ENCODE data around the gene ARHGAP44. TPM values are rescaled to one million over a fixed set of nuclear protein-coding genes. Genes with fewer than 3 reads are reported as not detected.

Gene ARHGAP44
- polyA plus RNA-seq, 1 donor from 2014 or later, result 5.9 TPM

- no peak overlapping the region for H2AFZ ChIP-seq (ENCODE audit: low read depth, low read length)
- H3K36me3 ChIP-seq (ENCODE audit: insufficient read depth, low read length), result no peaks in the 10 kb centered on the region
- H4K20me1 ChIP-seq (ENCODE audit: insufficient read depth), result no peaks in the 10 kb centered on the region
- no peak overlapping the region for H3K4me3 ChIP-seq (ENCODE audit: low read length)
- H3K9me3 ChIP-seq (ENCODE audit: low read length), result no peaks in the 10 kb centered on the region
- no peak overlapping the region for H3K9ac ChIP-seq (ENCODE audit: low read length)
- no peaks in the 10 kb centered on the region for H3F3A ChIP-seq (ENCODE audit: insufficient read depth, low read length, poor library complexity, severe bottlenecking)
- H3K79me2 ChIP-seq (replicated peaks; ENCODE audit: insufficient read depth, low read length), result no peaks in the 10 kb centered on the region
- H3K27me3 ChIP-seq (ENCODE audit: insufficient read depth, low read depth, low read length), result no peaks in the 10 kb centered on the region
- H3K4me2 ChIP-seq (ENCODE audit: low read length), result no peak overlapping the region
- no peak overlapping the region for H3K27ac ChIP-seq (ENCODE audit: low read length)
- H3K9me2 ChIP-seq (ENCODE audit: insufficient read depth, low read length), result no peaks in the 10 kb centered on the region
- TF ChIP-seq POLR2AphosphoS5 (IDR thresholded peaks at IDR 0.05) (no peak), TAF1 (IDR thresholded peaks at IDR 0.05; ENCODE audit: low read depth) (no peak), RAD21 (conservative IDR thresholded peaks at IDR 0.05) (no peak), SMC3 (conservative IDR thresholded peaks at IDR 0.05; ENCODE audit: poor library complexity) (no peak), EZH2 (IDR thresholded peaks at IDR 0.05; ENCODE audit: borderline replicate concordance, insufficient read depth, low read length, poor library complexity, severe bottlenecking) (no peak), EP300 (conservative IDR thresholded peaks at IDR 0.05; ENCODE audit: poor library complexity, severe bottlenecking) (no peak), CTCF (IDR thresholded peaks at IDR 0.05; ENCODE audit: poor library complexity, severe bottlenecking) (no peak)
- TF ChIP-seq, protein P1, sequence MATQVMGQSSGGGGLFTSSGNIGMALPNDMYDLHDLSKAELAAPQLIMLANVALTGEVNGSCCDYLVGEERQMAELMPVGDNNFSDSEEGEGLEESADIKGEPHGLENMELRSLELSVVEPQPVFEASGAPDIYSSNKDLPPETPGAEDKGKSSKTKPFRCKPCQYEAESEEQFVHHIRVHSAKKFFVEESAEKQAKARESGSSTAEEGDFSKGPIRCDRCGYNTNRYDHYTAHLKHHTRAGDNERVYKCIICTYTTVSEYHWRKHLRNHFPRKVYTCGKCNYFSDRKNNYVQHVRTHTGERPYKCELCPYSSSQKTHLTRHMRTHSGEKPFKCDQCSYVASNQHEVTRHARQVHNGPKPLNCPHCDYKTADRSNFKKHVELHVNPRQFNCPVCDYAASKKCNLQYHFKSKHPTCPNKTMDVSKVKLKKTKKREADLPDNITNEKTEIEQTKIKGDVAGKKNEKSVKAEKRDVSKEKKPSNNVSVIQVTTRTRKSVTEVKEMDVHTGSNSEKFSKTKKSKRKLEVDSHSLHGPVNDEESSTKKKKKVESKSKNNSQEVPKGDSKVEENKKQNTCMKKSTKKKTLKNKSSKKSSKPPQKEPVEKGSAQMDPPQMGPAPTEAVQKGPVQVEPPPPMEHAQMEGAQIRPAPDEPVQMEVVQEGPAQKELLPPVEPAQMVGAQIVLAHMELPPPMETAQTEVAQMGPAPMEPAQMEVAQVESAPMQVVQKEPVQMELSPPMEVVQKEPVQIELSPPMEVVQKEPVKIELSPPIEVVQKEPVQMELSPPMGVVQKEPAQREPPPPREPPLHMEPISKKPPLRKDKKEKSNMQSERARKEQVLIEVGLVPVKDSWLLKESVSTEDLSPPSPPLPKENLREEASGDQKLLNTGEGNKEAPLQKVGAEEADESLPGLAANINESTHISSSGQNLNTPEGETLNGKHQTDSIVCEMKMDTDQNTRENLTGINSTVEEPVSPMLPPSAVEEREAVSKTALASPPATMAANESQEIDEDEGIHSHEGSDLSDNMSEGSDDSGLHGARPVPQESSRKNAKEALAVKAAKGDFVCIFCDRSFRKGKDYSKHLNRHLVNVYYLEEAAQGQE (IDR thresholded peaks at IDR 0.05; ENCODE audit: borderline replicate concordance), result no peak
Observed at GRCh38 chr17:12821376-12821940, 32.2 kb downstream of the ARHGAP44 start.

DNA sequence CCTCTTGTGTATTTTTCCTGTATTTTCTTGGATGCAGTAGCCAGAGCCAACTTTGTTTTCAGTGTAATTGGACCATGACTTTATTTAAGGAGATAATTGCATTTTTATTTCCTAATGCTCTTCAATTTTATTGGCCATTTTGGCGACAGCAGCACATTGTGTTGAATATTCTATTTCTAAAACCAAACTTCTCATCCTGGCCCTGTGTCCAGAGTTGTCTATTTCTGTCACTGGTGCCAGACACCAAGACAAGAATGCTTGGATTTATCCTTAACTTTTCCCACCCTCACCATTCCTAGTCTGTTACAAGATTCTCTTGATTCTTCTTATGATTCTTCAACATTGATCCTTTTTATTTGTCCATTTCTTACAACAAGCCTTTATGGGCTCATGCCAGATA, 37.1 kb downstream of the ARHGAP44 start:
- H3F3A ChIP-seq (ENCODE audit: insufficient read depth, low read length, poor library complexity, severe bottlenecking), result no peaks in the 10 kb centered on the region
- H4K20me1 ChIP-seq (ENCODE audit: insufficient read depth), result no peaks in the 10 kb centered on the region
- TF ChIP-seq MXI1 (conservative IDR thresholded peaks at IDR 0.05; ENCODE audit: poor library complexity, severe bottlenecking) (no peak), EP300 (conservative IDR thresholded peaks at IDR 0.05; ENCODE audit: poor library complexity, severe bottlenecking) (no peak), EZH2 (IDR thresholded peaks at IDR 0.05; ENCODE audit: borderline replicate concordance, insufficient read depth, low read length, poor library complexity, severe bottlenecking) (no peak)
- TF ChIP-seq, protein P1 (IDR thresholded peaks at IDR 0.05; ENCODE audit: borderline replicate concordance), result no peak
- no peak overlapping the region for H3K27ac ChIP-seq (ENCODE audit: low read length)
- H3K36me3 ChIP-seq (ENCODE audit: insufficient read depth, low read length), result no peaks in the 10 kb centered on the region
- no peaks in the 10 kb centered on the region for H3K27me3 ChIP-seq (ENCODE audit: insufficient read depth, low read depth, low read length)
- no peak overlapping the region for H3K4me2 ChIP-seq (ENCODE audit: low read length)
- H2AFZ ChIP-seq (ENCODE audit: low read depth, low read length), result no peak overlapping the region
- H3K4me3 ChIP-seq (ENCODE audit: low read length), result no peak overlapping the region
- H3K79me2 ChIP-seq (replicated peaks; ENCODE audit: insufficient read depth, low read length), result no peaks in the 10 kb centered on the region
- no peaks in the 10 kb centered on the region for H3K9me2 ChIP-seq (ENCODE audit: insufficient read depth, low read length)
- no peak overlapping the region for H3K9ac ChIP-seq (ENCODE audit: low read length)
- H3K9me3 ChIP-seq (ENCODE audit: low read length), result peaks cover under 1% of the 10 kb centered on the region
